OCI-LY3 (cell line): ENCODE results near the gene TSR3.

Experiments
- H2AFZ ChIP-seq: fragments of 200-600, 300-600 bp; shearing (Covaris generic); 2 replicates; pipeline ENCODE4 v1.6.0; 2014; ENCODE audit warnings: antibody characterized with exemption, low read depth, low read length
- H3K27ac ChIP-seq: fragments of 200-600, 300-600 bp; sonication (generic); 2 replicates; pipeline ENCODE4 v1.5.1; 2014; ENCODE audit warnings: mild to moderate bottlenecking, low read length, moderate library complexity, mixed read lengths
- H3K27me3 ChIP-seq: fragments of 200-600, 300-600 bp; sonication (generic); 2 replicates; pipeline ENCODE4 v1.6.1; 2014; ENCODE audit warnings: low read depth, low read length, mixed read lengths
- H3K36me3 ChIP-seq: fragments of 200-600, 300-600 bp; sonication (generic); replicated peaks from 2 replicates; pipeline ENCODE3; 2014; ENCODE audit warnings: low read depth, low read length, mixed read lengths
- H3K4me1 ChIP-seq: fragments of 300-600, 200-600 bp; sonication (generic); 2 replicates; pipeline ENCODE4 v1.6.1; 2014; ENCODE audit warnings: low read length, mixed read lengths
- H3K4me2 ChIP-seq: fragments of 200-600, 300-600 bp; sonication (generic); 2 replicates; pipeline ENCODE4 v1.6.1; 2014; ENCODE audit warnings: low read length, mixed read lengths
- H3K4me3 ChIP-seq: fragments of 300-600, 200-600 bp; sonication (generic); 2 replicates; pipeline ENCODE4 v1.5.1; 2014; ENCODE audit warnings: antibody characterized with exemption, mild to moderate bottlenecking, low read length, moderate library complexity
- H3K79me2 ChIP-seq: fragments of 300-600, 200-600 bp; shearing (Covaris generic); 2 replicates; pipeline ENCODE4 v1.6.1; 2014; ENCODE audit warnings: mild to moderate bottlenecking, low read length, mixed read lengths
- H3K9ac ChIP-seq: fragments of 300-600, 200-600 bp; shearing (Covaris generic); 2 replicates; pipeline ENCODE4 v1.6.0; 2014; ENCODE audit warnings: mild to moderate bottlenecking, low read length, moderate library complexity
- H3K9me3 ChIP-seq: fragments of 200-600, 300-600 bp; shearing (Covaris generic); 2 replicates; pipeline ENCODE4 v1.6.1; 2014; ENCODE audit warnings: low read length, mixed read lengths; ENCODE audit not compliant: insufficient read depth
- H4K20me1 ChIP-seq: fragments of 200-600, 300-600 bp; sonication (generic); 2 replicates; pipeline ENCODE4 v1.6.1; 2016; ENCODE audit warnings: low read length, mixed read lengths; ENCODE audit not compliant: insufficient read depth
- CTCF ChIP-seq: fragments of 200-600, 300-600 bp; sonication (generic); IDR thresholded peaks from 2 replicates; pipeline ENCODE4 v1.5.1; 2014; ENCODE audit warnings: antibody characterized with exemption, low read length, low read depth
- EZH2phosphoT487 ChIP-seq: fragments of 200-600 bp; shearing (Covaris generic); IDR thresholded peaks from 2 replicates; pipeline ENCODE4 v1.6.1; 2018; ENCODE audit warnings: antibody characterized with exemption, mixed run types, low read depth

TSR3 gene

GRCh38 chr16:1398351-1398750, 46.7 kb upstream of the TSR3 start:
- no peak overlapping the region for H3K4me2 ChIP-seq
- no peak overlapping the region for H2AFZ ChIP-seq
- no peaks in the 10 kb centered on the region for H4K20me1 ChIP-seq
- peaks cover 11% of the 10 kb centered on the region for H3K36me3 ChIP-seq
- H3K4me1 ChIP-seq: no peaks in the 10 kb centered on the region
- no peaks in the 10 kb centered on the region for H3K9me3 ChIP-seq
- peaks cover 4% of the 10 kb centered on the region; the same call in 1 of the 2 replicates for H3K79me2 ChIP-seq
- H3K9ac ChIP-seq: no peak overlapping the region
- no peak overlapping the region for H3K4me3 ChIP-seq
- no peak overlapping the region for H3K27ac ChIP-seq
- TF ChIP-seq EZH2phosphoT487 (no peak), CTCF (no peak)
- no peaks in the 10 kb centered on the region for H3K27me3 ChIP-seq

- H2AFZ ChIP-seq: no peak overlapping the region
- H3K9ac ChIP-seq: no peak overlapping the region
- no peak for TF ChIP-seq CTCF
- no peak for TF ChIP-seq EZH2phosphoT487
- no peaks in the 10 kb centered on the region for H3K27me3 ChIP-seq
- H4K20me1 ChIP-seq: no peaks in the 10 kb centered on the region
- H3K9me3 ChIP-seq: no peaks in the 10 kb centered on the region
- H3K4me2 ChIP-seq: no peak overlapping the region
- no peaks in the 10 kb centered on the region for H3K79me2 ChIP-seq
- peaks cover 6% of the 10 kb centered on the region for H3K36me3 ChIP-seq
- no peak overlapping the region for H3K4me3 ChIP-seq
- no peak overlapping the region for H3K27ac ChIP-seq
- no peaks in the 10 kb centered on the region for H3K4me1 ChIP-seq
Measured at GRCh38 chr16:1397779-1398178, 46.1 kb upstream of the TSR3 start.

GRCh38 chr16:1395444-1396031, 43.9 kb upstream of the TSR3 start:
- Histone ChIP-seq H3K36me3 (no peaks in the 10 kb centered on the region), H3K27me3 (no peaks in the 10 kb centered on the region), H3K4me1 (no peaks in the 10 kb centered on the region), H3K9me3 (no peaks in the 10 kb centered on the region), H3K9ac (no peak overlapping the region), H3K4me2 (no peak overlapping the region), H2AFZ (no peak overlapping the region), H3K4me3 (no peak overlapping the region), H4K20me1 (no peaks in the 10 kb centered on the region), H3K27ac (no peak overlapping the region), H3K79me2 (no peaks in the 10 kb centered on the region)
- TF ChIP-seq EZH2phosphoT487: no peak
- no peak for TF ChIP-seq CTCF

GRCh38 chr16:1394367-1394951, 42.8 kb upstream of the TSR3 start:
- H4K20me1 ChIP-seq: no peaks in the 10 kb centered on the region
- no peak overlapping the region for H3K4me2 ChIP-seq
- no peak overlapping the region for H2AFZ ChIP-seq
- H3K4me3 ChIP-seq: no peak overlapping the region
- no peaks in the 10 kb centered on the region for H3K79me2 ChIP-seq
- no peaks in the 10 kb centered on the region for H3K27me3 ChIP-seq
- no peaks in the 10 kb centered on the region for H3K9me3 ChIP-seq
- no peaks in the 10 kb centered on the region for H3K36me3 ChIP-seq
- TF ChIP-seq EZH2phosphoT487: no peak
- no peak for TF ChIP-seq CTCF
- H3K4me1 ChIP-seq: no peaks in the 10 kb centered on the region
- no peak overlapping the region for H3K9ac ChIP-seq
- no peak overlapping the region for H3K27ac ChIP-seq
